OCI-LY1 (cell line): Measurements from ENCODE around the gene IL11.

Experiments used
- H2AFZ ChIP-seq: fragments of 200-600 bp; sonication (generic), shearing (Covaris generic); 2 replicates; pipeline ENCODE4 v1.6.0; 2014; ENCODE audit warnings: antibody characterized with exemption, mild to moderate bottlenecking, low read length
- H3F3A ChIP-seq: fragments of 200-600 bp; sonication (generic), shearing (Covaris generic); 2 replicates; pipeline ENCODE4 v1.6.0; 2014; ENCODE audit warnings: mild to moderate bottlenecking, antibody characterized with exemption, low read length, moderate library complexity; ENCODE audit not compliant: insufficient read depth
- H3K27ac ChIP-seq: fragments of 200-600 bp; sonication (generic); 2 replicates; pipeline ENCODE4 v1.5.1; 2014; ENCODE audit warnings: low read length, mixed run types, mild to moderate bottlenecking, low read depth; ENCODE audit not compliant: poor library complexity, severe bottlenecking
- H3K27me3 ChIP-seq: fragments of 200-600 bp; sonication (generic); 2 replicates; pipeline ENCODE4 v1.6.0; 2014; ENCODE audit warnings: antibody characterized with exemption, mild to moderate bottlenecking, low read length, moderate library complexity; ENCODE audit not compliant: insufficient read depth
- H3K36me3 ChIP-seq: fragments of 200-600 bp; sonication (generic); 2 replicates; pipeline ENCODE4 v1.6.1; 2014; ENCODE audit warnings: mild to moderate bottlenecking, antibody characterized with exemption, low read length, moderate library complexity, mixed read lengths; ENCODE audit not compliant: insufficient read depth
- H3K4me1 ChIP-seq: fragments of 200-600 bp; sonication (generic); 2 replicates; pipeline ENCODE4 v1.5.1; 2014; ENCODE audit warnings: mild to moderate bottlenecking, low read length, moderate library complexity; ENCODE audit not compliant: insufficient read depth, severe bottlenecking
- H3K4me2 ChIP-seq: fragments of 200-600 bp; sonication (generic), shearing (Covaris generic); 2 replicates; pipeline ENCODE4 v1.6.1; 2014; ENCODE audit warnings: low read length
- H3K4me3 ChIP-seq: fragments of 200-600 bp; sonication (generic); 2 replicates; pipeline ENCODE4 v1.5.1; 2014; ENCODE audit warnings: low read length, low read depth, mild to moderate bottlenecking, mixed read lengths; ENCODE audit not compliant: poor library complexity, severe bottlenecking
- H3K79me2 ChIP-seq: fragments of 200-600 bp; shearing (Covaris generic); 2 replicates; pipeline ENCODE4 v1.6.1; 2016; ENCODE audit warnings: mixed run types, low read length, mixed read lengths; ENCODE audit not compliant: insufficient read depth
- H3K9ac ChIP-seq: fragments of 200-600 bp; sonication (generic), shearing (Covaris generic); 2 replicates; pipeline ENCODE4 v1.6.1; 2014; ENCODE audit warnings: mild to moderate bottlenecking, low read length, mixed read lengths
- H3K9me2 ChIP-seq: fragments of 200-600 bp; sonication (generic), shearing (Covaris generic); 2 replicates; pipeline ENCODE4 v1.6.1; 2014; ENCODE audit warnings: low read depth, mild to moderate bottlenecking, low read length, mixed read lengths
- H3K9me3 ChIP-seq: fragments of 200-600 bp; shearing (Covaris generic); 2 replicates; pipeline ENCODE4 v1.6.1; 2014; ENCODE audit warnings: low read length, mixed read lengths
- H4K20me1 ChIP-seq: fragments of 200-600 bp; sonication (generic), shearing (Covaris generic); 2 replicates; pipeline ENCODE4 v1.6.0; 2016; ENCODE audit warnings: mild to moderate bottlenecking, low read length; ENCODE audit not compliant: insufficient read depth
- EZH2 ChIP-seq: fragments of 200-600 bp; sonication (generic), shearing (Covaris generic); IDR thresholded peaks from 2 replicates; pipeline ENCODE4 v1.8.0; 2017; ENCODE audit warnings: borderline replicate concordance, mixed run types, mild to moderate bottlenecking, antibody characterized with exemption, low read length, moderate library complexity, mixed read lengths
- TF ChIP-seq, protein P1 (sequence below): fragments of 200-600 bp; sonication (generic), shearing (Covaris generic); IDR thresholded peaks from 2 replicates; pipeline ENCODE4 v1.5.1; 2017; ENCODE audit warnings: mild to moderate bottlenecking, antibody characterized with exemption, low read length, moderate library complexity, mixed read lengths

Gene IL11

GRCh38 chr19:55385724-55386492 lies 15.6 kb upstream of the IL11 start, which contains the start of gene RPL28:
RPL28 (plus strand) TSS chr19:55385932; CDS start chr19:55386358, 426 bp downstream.
- Histone ChIP-seq H3K79me2 (no peaks in the 10 kb centered on the region), H3K4me2 (peak within 1 kb of the TSS; percentile 93), H3K27ac (peak within 1 kb of the TSS; percentile 92), H3K9me3 (no peaks in the 10 kb centered on the region), H3K4me1 (peaks cover 47% of the 10 kb centered on the region), H2AFZ (no peak within 1 kb of the TSS), H3K36me3 (peaks cover 50% of the 10 kb centered on the region), H3K9ac (peak within 1 kb of the TSS; percentile 96), H3K4me3 (peak within 1 kb of the TSS; percentile 94), H3K9me2 (no peaks in the 10 kb centered on the region), H4K20me1 (no peaks in the 10 kb centered on the region), H3K27me3 (no peaks in the 10 kb centered on the region), H3F3A (no peaks in the 10 kb centered on the region)
- TF ChIP-seq, protein P1, sequence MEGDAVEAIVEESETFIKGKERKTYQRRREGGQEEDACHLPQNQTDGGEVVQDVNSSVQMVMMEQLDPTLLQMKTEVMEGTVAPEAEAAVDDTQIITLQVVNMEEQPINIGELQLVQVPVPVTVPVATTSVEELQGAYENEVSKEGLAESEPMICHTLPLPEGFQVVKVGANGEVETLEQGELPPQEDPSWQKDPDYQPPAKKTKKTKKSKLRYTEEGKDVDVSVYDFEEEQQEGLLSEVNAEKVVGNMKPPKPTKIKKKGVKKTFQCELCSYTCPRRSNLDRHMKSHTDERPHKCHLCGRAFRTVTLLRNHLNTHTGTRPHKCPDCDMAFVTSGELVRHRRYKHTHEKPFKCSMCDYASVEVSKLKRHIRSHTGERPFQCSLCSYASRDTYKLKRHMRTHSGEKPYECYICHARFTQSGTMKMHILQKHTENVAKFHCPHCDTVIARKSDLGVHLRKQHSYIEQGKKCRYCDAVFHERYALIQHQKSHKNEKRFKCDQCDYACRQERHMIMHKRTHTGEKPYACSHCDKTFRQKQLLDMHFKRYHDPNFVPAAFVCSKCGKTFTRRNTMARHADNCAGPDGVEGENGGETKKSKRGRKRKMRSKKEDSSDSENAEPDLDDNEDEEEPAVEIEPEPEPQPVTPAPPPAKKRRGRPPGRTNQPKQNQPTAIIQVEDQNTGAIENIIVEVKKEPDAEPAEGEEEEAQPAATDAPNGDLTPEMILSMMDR, result no peak
- no peak for TF ChIP-seq EZH2

DNA sequence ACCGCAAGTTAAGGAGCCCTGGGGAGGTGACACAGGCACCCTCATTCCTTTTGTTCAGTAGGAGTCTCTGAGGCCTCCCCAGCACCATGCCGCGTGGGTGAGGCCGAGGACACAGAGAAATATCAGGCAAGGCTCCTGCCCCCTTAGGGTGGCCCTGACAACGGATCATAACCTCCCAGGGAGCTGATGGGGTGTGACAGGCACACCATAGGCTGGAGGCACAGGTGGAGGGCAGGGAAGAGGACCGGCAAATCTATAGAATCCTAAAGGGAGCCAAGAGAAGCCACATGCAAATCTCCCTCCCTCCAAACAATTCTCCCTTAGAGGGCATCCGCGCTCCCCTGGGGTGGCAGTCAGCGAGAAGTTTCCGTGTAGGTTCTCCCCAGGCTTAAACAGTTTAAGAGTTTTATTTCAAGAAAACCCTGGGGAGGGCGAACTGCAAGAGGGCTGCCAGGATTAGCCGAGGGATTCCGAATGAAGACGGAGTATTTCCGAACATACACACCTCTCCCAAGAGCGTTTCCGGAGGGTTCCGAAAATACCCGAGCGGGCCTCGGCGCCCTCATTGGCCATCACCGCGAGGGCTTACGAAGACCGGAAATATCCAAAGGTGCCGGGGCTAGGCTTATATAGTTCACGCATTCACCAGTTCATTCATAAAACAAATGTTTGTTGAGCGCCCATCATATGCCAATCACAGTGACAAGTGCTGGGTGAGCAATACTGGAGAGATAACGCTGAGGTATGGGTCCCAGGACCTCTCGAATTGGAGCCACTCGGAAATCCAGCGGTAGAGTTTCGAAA lies 14.9 kb upstream of the IL11 start:
- Histone ChIP-seq H3K9me3 (no peaks in the 10 kb centered on the region), H3F3A (no peaks in the 10 kb centered on the region), H3K4me3 (peak overlapping the region; percentile 94), H3K9me2 (no peaks in the 10 kb centered on the region), H3K4me1 (peaks cover 47% of the 10 kb centered on the region), H4K20me1 (no peaks in the 10 kb centered on the region), H3K9ac (peak overlapping the region; percentile 88), H3K4me2 (peak overlapping the region; percentile 93), H3K27me3 (no peaks in the 10 kb centered on the region), H3K27ac (peak overlapping the region; percentile 92), H2AFZ (no peak overlapping the region), H3K79me2 (no peaks in the 10 kb centered on the region), H3K36me3 (peaks cover 43% of the 10 kb centered on the region)
- TF ChIP-seq, protein P1, result no peak
- no peak for TF ChIP-seq EZH2

DNA sequence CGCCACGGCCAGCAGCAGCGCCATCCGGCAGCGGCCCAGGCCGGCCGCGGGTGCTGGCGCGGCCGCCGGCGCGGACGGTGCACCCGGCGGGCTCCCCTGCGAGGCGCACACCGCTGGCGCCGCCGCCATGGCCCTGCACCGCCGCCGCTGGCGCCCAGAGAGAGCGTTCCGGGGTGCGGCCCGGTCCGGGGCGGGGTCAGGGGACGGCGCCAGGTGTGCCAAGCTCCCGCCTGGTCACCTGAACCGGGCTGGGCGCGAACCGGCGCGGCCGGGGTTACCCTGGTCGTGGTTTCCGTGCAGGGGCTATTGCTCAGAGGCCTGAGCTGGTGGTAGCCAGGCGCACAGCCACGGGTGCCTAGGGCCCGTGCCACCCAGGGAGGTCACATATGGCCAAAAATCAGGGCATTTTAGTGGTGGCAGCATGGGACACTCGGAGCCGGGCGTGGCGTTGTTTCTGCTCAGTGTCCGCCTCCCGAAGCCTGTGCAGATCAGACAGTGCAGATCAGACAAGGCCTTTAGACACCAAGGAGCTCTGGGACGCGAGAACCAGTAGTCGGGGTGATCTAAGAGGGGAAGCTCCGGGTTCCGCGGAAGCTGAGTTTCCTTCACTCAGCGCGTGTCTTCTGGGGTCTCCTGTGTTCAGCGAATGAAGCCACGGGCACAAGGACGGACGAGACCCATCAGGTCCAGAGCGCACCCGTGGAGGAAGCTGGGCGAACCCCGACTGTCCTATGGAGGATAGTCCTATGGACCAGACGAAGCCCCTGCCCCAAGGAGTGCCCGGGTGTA lies 14.1 kb upstream of the IL11 start, which contains the start of gene TMEM238:
TSS of gene TMEM238 (minus strand) at position 162 of the 789 bp plus-strand sequence. CDS start at position 129, 33 bp downstream.
- peak within 1 kb of the TSS; percentile 94 for H3K4me3 ChIP-seq
- no peaks in the 10 kb centered on the region for H3K27me3 ChIP-seq
- peaks cover 35% of the 10 kb centered on the region for H3K36me3 ChIP-seq
- no peaks in the 10 kb centered on the region for H3K9me3 ChIP-seq
- H3K9ac ChIP-seq, result peak within 1 kb of the TSS; percentile 88
- H3K9me2 ChIP-seq, result no peaks in the 10 kb centered on the region
- no peak for TF ChIP-seq EZH2
- TF ChIP-seq, protein P1, result no peak
- H2AFZ ChIP-seq, result no peak within 1 kb of the TSS
- peak within 1 kb of the TSS; percentile 93 for H3K4me2 ChIP-seq
- no peaks in the 10 kb centered on the region for H4K20me1 ChIP-seq
- H3F3A ChIP-seq, result no peaks in the 10 kb centered on the region
- H3K79me2 ChIP-seq, result no peaks in the 10 kb centered on the region
- H3K4me1 ChIP-seq, result peaks cover 42% of the 10 kb centered on the region
- peak within 1 kb of the TSS; percentile 92 for H3K27ac ChIP-seq
